NT2/D1 (cell line): Measurements from ENCODE around the gene MAJIN.
"Not testable (repeated sequence)": the region's sequence is repeated elsewhere in the genome, so short reads cannot be mapped to it uniquely, and the experiment has no call there.

Experiments used
- DNase-seq: peaks from one replicate; pipeline ENCODE4 v3.0.0-alpha.2; 2011; ENCODE audit warnings: low read depth, low spot score
- H3K27me3 ChIP-seq: 2 replicates; pipeline ENCODE4 v1.6.0; 2011; ENCODE audit warnings: mild to moderate bottlenecking; ENCODE audit not compliant: insufficient read length, insufficient read depth
- H3K36me3 ChIP-seq: 2 replicates; pipeline ENCODE4 v1.6.1; 2011; ENCODE audit warnings: mild to moderate bottlenecking, low read length, mixed read lengths; ENCODE audit not compliant: insufficient read depth, insufficient read length
- H3K4me1 ChIP-seq: 2 replicates; pipeline ENCODE4 v1.5.1; 2011; ENCODE audit not compliant: insufficient read depth, insufficient read length
- H3K4me3 ChIP-seq: 2 replicates; pipeline ENCODE4 v1.5.1; 2011; ENCODE audit warnings: low read depth; ENCODE audit not compliant: insufficient read length
- H3K9ac ChIP-seq: 2 replicates; pipeline ENCODE4 v1.6.0; 2011; ENCODE audit warnings: low read depth; ENCODE audit not compliant: insufficient read length
- H3K9me3 ChIP-seq: 2 replicates; pipeline ENCODE4 v1.5.1; 2011; ENCODE audit warnings: mild to moderate bottlenecking, low read length; ENCODE audit not compliant: insufficient read depth
- SUZ12 ChIP-seq: IDR thresholded peaks from 2 replicates; pipeline ENCODE4 v1.6.1; 2011; ENCODE audit not compliant: insufficient read length, insufficient read depth; ENCODE audit errors: extremely low read depth
- YY1 ChIP-seq: IDR thresholded peaks from 2 replicates; pipeline ENCODE4 v1.6.1; 2011; ENCODE audit not compliant: insufficient read length, insufficient read depth
- ZNF274 ChIP-seq: IDR thresholded peaks from 2 replicates; pipeline ENCODE4 v1.6.1; 2011; ENCODE audit warnings: mild to moderate bottlenecking, low read depth, low read length

Gene MAJIN

DNA sequence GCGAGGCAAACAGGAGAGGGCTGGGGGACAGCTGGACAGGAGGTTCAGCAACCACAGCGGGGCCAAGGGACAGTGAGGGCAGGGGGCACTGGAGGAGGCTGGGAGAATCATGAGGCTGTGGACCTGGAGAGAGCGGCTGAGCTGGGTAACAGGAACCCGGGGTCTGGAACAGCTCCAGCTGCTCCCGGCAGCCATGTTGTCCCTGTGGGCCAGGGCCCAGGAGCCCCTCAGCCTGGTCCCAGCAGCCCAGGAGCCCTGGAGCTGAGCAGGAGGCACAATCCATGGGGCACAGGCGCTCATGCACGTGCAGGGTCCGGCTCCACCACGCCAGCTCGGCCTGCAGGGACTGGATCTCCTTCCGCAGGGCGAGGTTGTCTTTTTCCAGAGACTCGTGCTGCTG lies 17.5 kb upstream of the MAJIN start:
- no peak overlapping the region for H3K9ac ChIP-seq
- H3K4me3 ChIP-seq: no peak overlapping the region
- H3K9me3 ChIP-seq: no peaks in the 10 kb centered on the region
- no peak for DNase-seq
- peaks cover 3% of the 10 kb centered on the region for H3K4me1 ChIP-seq
- TF ChIP-seq SUZ12: no peak
- TF ChIP-seq YY1: no peak
- no peak for TF ChIP-seq ZNF274
- H3K36me3 ChIP-seq: no peaks in the 10 kb centered on the region
- no peaks in the 10 kb centered on the region for H3K27me3 ChIP-seq

GRCh38 chr11:64987998-64988854 lies 16.3 kb upstream of the MAJIN start:
- H3K4me1 ChIP-seq: peaks cover 3% of the 10 kb centered on the region
- H3K9ac ChIP-seq: no peak overlapping the region
- TF ChIP-seq ZNF274 (no peak), YY1 (no peak), SUZ12 (no peak)
- no peaks in the 10 kb centered on the region for H3K27me3 ChIP-seq
- DNase-seq: no peak
- H3K4me3 ChIP-seq: no peak overlapping the region
- no peaks in the 10 kb centered on the region for H3K36me3 ChIP-seq
- no peaks in the 10 kb centered on the region for H3K9me3 ChIP-seq

DNA sequence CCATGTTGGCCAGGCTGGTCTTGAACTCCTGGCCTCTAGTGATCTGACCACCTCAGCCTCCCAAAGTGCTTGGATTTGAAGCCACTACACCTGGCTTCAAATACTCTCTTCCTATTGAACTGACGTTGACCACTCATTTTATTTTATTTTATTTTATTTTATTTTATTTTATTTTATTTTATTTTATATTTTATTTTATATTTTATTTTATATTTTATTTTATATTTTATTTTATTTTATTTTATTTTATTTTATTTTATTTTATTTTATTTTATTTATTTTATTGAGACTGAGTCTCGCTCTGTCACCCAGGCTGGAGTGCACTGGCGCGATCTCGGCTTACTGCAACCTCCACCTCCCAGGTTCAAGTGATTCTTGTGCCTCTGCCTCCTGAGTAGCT lies 11.4 kb upstream of the MAJIN start:
- not testable (repeated sequence) for DNase-seq, H3K4me1 ChIP-seq

DNA sequence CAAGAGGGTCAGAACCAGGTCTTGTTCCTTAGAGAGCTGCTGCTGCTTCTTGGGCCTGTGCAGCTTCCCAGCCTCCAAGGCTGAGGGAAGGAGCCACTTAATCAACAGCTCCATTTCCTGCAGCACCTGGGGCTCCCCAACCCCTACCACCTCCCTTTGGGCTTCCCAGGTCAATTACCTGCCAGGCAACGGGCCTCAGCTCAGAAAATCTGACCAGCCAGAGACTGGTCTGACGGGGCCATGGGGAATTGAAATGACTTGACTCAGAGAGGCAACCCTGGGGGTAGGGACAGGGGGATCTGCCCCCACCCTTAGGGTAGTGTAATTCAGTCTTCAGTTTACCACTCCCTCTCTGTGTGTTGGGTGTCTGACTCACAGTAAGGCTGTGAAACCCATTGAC lies 4.7 kb upstream of the MAJIN start:
- H3K4me1 ChIP-seq: peaks cover 3% of the 10 kb centered on the region
- no peak overlapping the region for H3K4me3 ChIP-seq
- H3K27me3 ChIP-seq: no peaks in the 10 kb centered on the region

More for the DNA sequence above, 11.4 kb upstream of the MAJIN start:
- not testable (repeated sequence) for H3K9ac ChIP-seq, H3K27me3 ChIP-seq, H3K9me3 ChIP-seq, H3K4me3 ChIP-seq, H3K36me3 ChIP-seq

DNA sequence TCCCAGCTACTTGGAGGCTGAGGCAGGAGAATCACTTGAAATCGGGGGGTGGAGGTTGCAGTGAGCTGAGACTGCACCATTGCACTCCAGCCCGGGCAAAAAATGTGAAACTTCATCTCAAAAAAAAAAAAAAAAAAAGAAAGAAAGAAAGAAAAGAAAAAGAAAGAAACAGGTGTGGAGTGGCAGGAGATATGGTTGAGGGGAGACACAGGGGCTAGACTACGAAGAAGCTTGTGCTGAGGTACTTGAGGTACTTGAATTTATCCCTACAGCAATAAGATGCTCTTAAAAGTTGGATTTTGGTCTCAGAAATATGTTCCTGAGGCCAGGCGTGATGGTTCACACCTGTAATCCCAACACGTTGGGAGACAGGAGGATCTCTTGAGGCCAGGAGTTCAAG lies 2.2 kb upstream of the MAJIN start:
- H3K36me3 ChIP-seq: no peaks in the 10 kb centered on the region
- no peaks in the 10 kb centered on the region for H3K9me3 ChIP-seq
- H3K27me3 ChIP-seq: no peaks in the 10 kb centered on the region
- no peak overlapping the region for H3K9ac ChIP-seq
- H3K4me1 ChIP-seq: peaks cover 3% of the 10 kb centered on the region
- no peak for DNase-seq
- no peak overlapping the region for H3K4me3 ChIP-seq
- TF ChIP-seq ZNF274 (no peak), SUZ12 (no peak), YY1 (no peak)

More for the DNA sequence above, 4.7 kb upstream of the MAJIN start:
- H3K36me3 ChIP-seq: no peaks in the 10 kb centered on the region
- DNase-seq: no peak
- TF ChIP-seq SUZ12 (no peak), ZNF274 (no peak), YY1 (no peak)
- no peaks in the 10 kb centered on the region for H3K9me3 ChIP-seq
- H3K9ac ChIP-seq: no peak overlapping the region

GRCh38 chr11:64970731-64971151 lies 1.2 kb downstream of the MAJIN start:
- Histone ChIP-seq H3K4me3 (no peak overlapping the region), H3K4me1 (no peaks in the 10 kb centered on the region), H3K9me3 (no peaks in the 10 kb centered on the region), H3K36me3 (no peaks in the 10 kb centered on the region), H3K27me3 (no peaks in the 10 kb centered on the region), H3K9ac (no peak overlapping the region)
- no peak for TF ChIP-seq ZNF274
- no peak for TF ChIP-seq YY1
- TF ChIP-seq SUZ12: no peak
- no peak for DNase-seq

DNA sequence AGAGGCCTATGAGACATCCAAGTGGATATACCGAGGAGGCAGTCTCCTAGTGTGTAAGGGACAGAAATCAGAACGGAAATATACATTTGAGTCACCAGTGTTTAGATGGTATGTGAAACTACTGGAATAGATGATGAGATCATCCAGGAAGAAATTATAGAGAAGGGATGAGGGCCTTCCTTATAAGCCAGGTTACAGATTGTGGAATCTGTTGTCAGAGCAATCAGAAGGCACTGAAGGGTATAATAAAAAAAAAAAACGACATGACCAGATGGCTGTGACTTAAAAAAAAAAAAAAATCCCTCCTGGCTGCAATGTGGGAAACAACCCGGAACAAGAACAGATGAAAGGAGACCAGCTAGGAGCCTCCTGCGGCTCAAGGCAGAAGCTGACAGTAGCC lies 2.7 kb downstream of the MAJIN start:
- Histone ChIP-seq H3K4me3 (no peak overlapping the region), H3K9me3 (no peaks in the 10 kb centered on the region), H3K27me3 (no peaks in the 10 kb centered on the region), H3K9ac (no peak overlapping the region), H3K4me1 (no peaks in the 10 kb centered on the region), H3K36me3 (no peaks in the 10 kb centered on the region)
- TF ChIP-seq ZNF274: no peak
- no peak for TF ChIP-seq YY1
- TF ChIP-seq SUZ12: no peak
- DNase-seq: no peak
